ENCODE data around the gene CATSPERZ.

GRCh38 chr11:64258946-64259532 is 41.1 kb upstream of the CATSPERZ start:
- TF ChIP-seq EZH2 (IDR thresholded peaks at IDR 0.05; ENCODE audit: borderline replicate concordance, low read depth, low read length, severe bottlenecking) (no peak), MAX (IDR thresholded peaks at IDR 0.05; ENCODE audit: insufficient read depth, insufficient read length) (no peak), CTCF (IDR thresholded peaks at IDR 0.05; ENCODE audit: extremely low read depth in 1 of 2, insufficient read depth in 1 of 2, low read depth in 1 of 2, low read length in 2 of 2) (no peak), FOS (IDR thresholded peaks at IDR 0.05; ENCODE audit: borderline replicate concordance, insufficient read depth, low read length) (no peak), POLR2A (IDR thresholded peaks at IDR 0.05; ENCODE audit: low read depth, low read length) (no peak), JUN (IDR thresholded peaks at IDR 0.05; ENCODE audit: borderline replicate concordance, insufficient read depth, insufficient read length, low read depth) (no peak), POLR2AphosphoS5 (IDR thresholded peaks at IDR 0.05; ENCODE audit: insufficient read depth, low read depth, low read length) (no peak), GATA2 (IDR thresholded peaks at IDR 0.05; ENCODE audit: insufficient read depth, insufficient read length, low read depth, low read length) (no peak)

All from endothelial cell of umbilical vein (primary cell).